ENCODE results near the gene CALML5. TPM values are rescaled to one million over a fixed set of nuclear protein-coding genes. Genes with fewer than 3 reads are reported as not detected.

The CALML5 gene
- total RNA-seq, 1 experiment from 2014 or later = not detected

GRCh38 chr10:5494611-5495010 lies 4.8 kb downstream of the CALML5 start:
- Mint-ChIP-seq H3K27me3 (ENCODE audit: insufficient read depth, unreplicated experiment) (no peaks in the 10 kb centered on the region), H3K36me3 (ENCODE audit: insufficient read depth, unreplicated experiment) (no peaks in the 10 kb centered on the region), H3K27ac (ENCODE audit: low read depth, unreplicated experiment) (no peak overlapping the region), H3K4me1 (ENCODE audit: insufficient read depth, unreplicated experiment) (no peaks in the 10 kb centered on the region), H3K4me3 (ENCODE audit: unreplicated experiment) (no peak overlapping the region), H3K9me3 (ENCODE audit: unreplicated experiment) (no peaks in the 10 kb centered on the region)
- ChIA-PET CTCF (interaction anchor here (0.6 to 0.9 kb wide), 2 partner anchors 16 to 112 kb away, joined by 3 read pairs; no protein-coding TSS in a partner anchor), POLR2A (interaction anchor here (0.7 to 1.6 kb wide), 3 partner anchors 20 to 44 kb away, joined by 3 to 6 read pairs (median 3); no protein-coding TSS in a partner anchor)
- intact Hi-C loops (cut with micrococcal nuclease) = no loop called here
- no peak for DNase-seq (ENCODE audit: unreplicated experiment)
- no TSS peak for BruUV-seq (replicated peaks)
- TF ChIP-seq, protein P1, sequence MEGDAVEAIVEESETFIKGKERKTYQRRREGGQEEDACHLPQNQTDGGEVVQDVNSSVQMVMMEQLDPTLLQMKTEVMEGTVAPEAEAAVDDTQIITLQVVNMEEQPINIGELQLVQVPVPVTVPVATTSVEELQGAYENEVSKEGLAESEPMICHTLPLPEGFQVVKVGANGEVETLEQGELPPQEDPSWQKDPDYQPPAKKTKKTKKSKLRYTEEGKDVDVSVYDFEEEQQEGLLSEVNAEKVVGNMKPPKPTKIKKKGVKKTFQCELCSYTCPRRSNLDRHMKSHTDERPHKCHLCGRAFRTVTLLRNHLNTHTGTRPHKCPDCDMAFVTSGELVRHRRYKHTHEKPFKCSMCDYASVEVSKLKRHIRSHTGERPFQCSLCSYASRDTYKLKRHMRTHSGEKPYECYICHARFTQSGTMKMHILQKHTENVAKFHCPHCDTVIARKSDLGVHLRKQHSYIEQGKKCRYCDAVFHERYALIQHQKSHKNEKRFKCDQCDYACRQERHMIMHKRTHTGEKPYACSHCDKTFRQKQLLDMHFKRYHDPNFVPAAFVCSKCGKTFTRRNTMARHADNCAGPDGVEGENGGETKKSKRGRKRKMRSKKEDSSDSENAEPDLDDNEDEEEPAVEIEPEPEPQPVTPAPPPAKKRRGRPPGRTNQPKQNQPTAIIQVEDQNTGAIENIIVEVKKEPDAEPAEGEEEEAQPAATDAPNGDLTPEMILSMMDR (IDR thresholded peaks at IDR 0.05; ENCODE audit: unreplicated experiment) = no peak

- ChIA-PET POLR2A (no interaction called here), CTCF (no interaction called here)
- Mint-ChIP-seq H3K27me3 (ENCODE audit: insufficient read depth, unreplicated experiment) (no peaks in the 10 kb centered on the region), H3K4me3 (ENCODE audit: unreplicated experiment) (no peak overlapping the region), H3K9me3 (ENCODE audit: unreplicated experiment) (no peaks in the 10 kb centered on the region), H3K36me3 (ENCODE audit: insufficient read depth, unreplicated experiment) (peaks cover under 1% of the 10 kb centered on the region), H3K4me1 (ENCODE audit: insufficient read depth, unreplicated experiment) (peaks cover 7% of the 10 kb centered on the region), H3K27ac (ENCODE audit: low read depth, unreplicated experiment) (no peak overlapping the region)
- intact Hi-C loops (cut with micrococcal nuclease) = no loop called here
- TF ChIP-seq, protein P1 (IDR thresholded peaks at IDR 0.05; ENCODE audit: unreplicated experiment) = no peak
- no TSS peak for BruUV-seq (replicated peaks)
- DNase-seq (ENCODE audit: unreplicated experiment) = no peak
Measured at GRCh38 chr10:5493691-5494090, 5.7 kb downstream of the CALML5 start.

GRCh38 chr10:5492929-5493576 lies 6.3 kb downstream of the CALML5 start:
- Mint-ChIP-seq H3K9me3 (ENCODE audit: unreplicated experiment) (no peaks in the 10 kb centered on the region), H3K27ac (ENCODE audit: low read depth, unreplicated experiment) (no peak overlapping the region), H3K4me3 (ENCODE audit: unreplicated experiment) (no peak overlapping the region), H3K27me3 (ENCODE audit: insufficient read depth, unreplicated experiment) (no peaks in the 10 kb centered on the region), H3K4me1 (ENCODE audit: insufficient read depth, unreplicated experiment) (peaks cover 13% of the 10 kb centered on the region), H3K36me3 (ENCODE audit: insufficient read depth, unreplicated experiment) (peaks cover 7% of the 10 kb centered on the region)
- no TSS peak for BruUV-seq (replicated peaks)
- TF ChIP-seq, protein P1 (IDR thresholded peaks at IDR 0.05; ENCODE audit: unreplicated experiment) = no peak
- intact Hi-C loops (cut with micrococcal nuclease) = no loop called here
- POLR2A ChIA-PET = no interaction called here
- CTCF ChIA-PET = interaction anchor here (1.0 kb wide), 1 partner anchor 129 kb away, joined by 4 read pairs; no protein-coding TSS in a partner anchor
- DNase-seq (ENCODE audit: unreplicated experiment) = no peak

- Mint-ChIP-seq H3K27ac (ENCODE audit: low read depth, unreplicated experiment) (no peak overlapping the region), H3K4me3 (ENCODE audit: unreplicated experiment) (no peak overlapping the region), H3K9me3 (ENCODE audit: unreplicated experiment) (no peaks in the 10 kb centered on the region), H3K36me3 (ENCODE audit: insufficient read depth, unreplicated experiment) (peaks cover 9% of the 10 kb centered on the region), H3K27me3 (ENCODE audit: insufficient read depth, unreplicated experiment) (no peaks in the 10 kb centered on the region), H3K4me1 (ENCODE audit: insufficient read depth, unreplicated experiment) (peaks cover 14% of the 10 kb centered on the region)
- intact Hi-C loops (cut with micrococcal nuclease) = no loop called here
- DNase-seq (ENCODE audit: unreplicated experiment) = no peak
- TF ChIP-seq, protein P1 (IDR thresholded peaks at IDR 0.05; ENCODE audit: unreplicated experiment) = no peak
- POLR2A ChIA-PET = no interaction called here
- no TSS peak for BruUV-seq (replicated peaks)
- CTCF ChIA-PET = interaction anchor here (0.6 to 1.0 kb wide), 2 partner anchors 130 to 618 kb away, joined by 3 to 4 read pairs; no protein-coding TSS in a partner anchor
Measured at GRCh38 chr10:5492322-5492855, 7.0 kb downstream of the CALML5 start.

Measured in MCF 10A (cell line).